OCI-LY7 (cell line): ENCODE results near the gene HDGF.

Experiments used
- CTCF ChIP-seq: fragments of 200-600 bp; sonication (generic); conservative IDR thresholded peaks from 2 replicates; pipeline ENCODE4 v1.5.1; 2014; ENCODE audit warnings: mild to moderate bottlenecking, antibody characterized with exemption, low read length, moderate library complexity, mixed read lengths
- EZH2phosphoT487 ChIP-seq: fragments of 200-600 bp; sonication (generic); IDR thresholded peaks from 2 replicates; pipeline ENCODE4 v1.6.1; 2018; ENCODE audit warnings: low read depth, borderline replicate concordance, mild to moderate bottlenecking, mixed run types, antibody characterized with exemption, low read length, moderate library complexity, mixed read lengths

- TF ChIP-seq CTCF = no peak
- no peak for TF ChIP-seq EZH2phosphoT487
Measured at GRCh38 chr1:156703741-156704140, 47.7 kb downstream of the HDGF start.
